HepG2 (cell line): ENCODE measurements around the gene WNT3. TPM values are rescaled to one million over a fixed set of nuclear protein-coding genes. Genes with fewer than 3 reads are reported as not detected.

Experiments
- JUNB ChIP-seq: sonication (generic); formaldehyde crosslinking; IDR thresholded peaks from 2 replicates; pipeline ENCODE4 v1.8.0; 2022; ENCODE audit warnings: missing genetic modification reagents, mild to moderate bottlenecking, borderline replicate concordance
- MAFK ChIP-seq, 2 experiments: IDR thresholded peaks in 1 of 2; conservative IDR thresholded peaks in 1 of 2; 2 replicates each; pipeline ENCODE4 v1.6.1; 2011; ENCODE audit warnings: improper control_type of control experiment in 2 of 2, low read length in 2 of 2
- NCOA5 ChIP-seq: sonication (generic); formaldehyde crosslinking; IDR thresholded peaks from 2 replicates; pipeline ENCODE4 v1.4.0; 2020; ENCODE audit warnings: missing genetic modification reagents
- RBAK ChIP-seq: sonication (generic); formaldehyde crosslinking; IDR thresholded peaks from 2 replicates; pipeline ENCODE4 v1.5.1; 2020; ENCODE audit warnings: mild to moderate bottlenecking, missing genetic modification reagents
- ZNF10 ChIP-seq: sonication (generic); formaldehyde crosslinking; IDR thresholded peaks from 2 replicates; pipeline ENCODE4 v1.4.0; 2020; ENCODE audit warnings: mild to moderate bottlenecking, low read depth, missing genetic modification reagents, borderline replicate concordance
- ZNF337 ChIP-seq: sonication (generic); formaldehyde crosslinking; IDR thresholded peaks from 2 replicates; pipeline ENCODE4 v1.5.1; 2020; ENCODE audit warnings: missing genetic modification reagents, low read depth, mild to moderate bottlenecking, borderline replicate concordance
- ZNF432 ChIP-seq: sonication (generic); formaldehyde crosslinking; IDR thresholded peaks from 2 replicates; pipeline ENCODE4 v1.5.0; 2020; ENCODE audit warnings: missing genetic modification reagents, mild to moderate bottlenecking, borderline replicate concordance
- ZSCAN21 ChIP-seq: sonication (generic); formaldehyde crosslinking; IDR thresholded peaks from 2 replicates; pipeline ENCODE4 v1.8.0; 2022; ENCODE audit warnings: mild to moderate bottlenecking, missing genetic modification reagents, moderate library complexity, borderline replicate concordance
- polyA plus RNA-seq, 8 experiments: library from polyadenylated mRNA; depleted of rRNA in 3 of 8; stranded (reverse) in 7 of 8; unstranded in 1 of 8; fragments of >200 nt; fragmentation: Illumina TruSeq in 4 of 8; extraction: Trizol in 4 of 8; gene quantifications; 2 replicates each; pipeline versions ENCODE4 v1.2.1 to v1.2.3, GENCODE V29; 2011 to 2016; ENCODE audit warnings: low read depth in 4 of 8, missing spikeins in 1 of 8, mixed read lengths in 1 of 8; ENCODE audit not compliant: insufficient read depth in 1 of 8
- total RNA-seq, 5 experiments: library from RNA; depleted of rRNA; stranded (reverse); fragments of >200 nt; fragmentation: Illumina TruSeq; extraction: Trizol; gene quantifications; 2 replicates each; pipeline ENCODE4 v1.2.3, GENCODE V29; 2016; ENCODE audit warnings: low read depth in 1 of 5
- TF ChIP-seq, protein P1 (sequence below): IDR thresholded peaks from 2 replicates; pipeline ENCODE4 v1.6.1; 2016; ENCODE audit warnings: low read depth, missing genetic modification reagents, missing compliant biosample characterization
- TF ChIP-seq, protein P2 (sequence below): IDR thresholded peaks from 2 replicates; pipeline ENCODE4 v1.4.0; 2020; ENCODE audit warnings: mild to moderate bottlenecking, missing genetic modification reagents
- TF ChIP-seq, protein P3 (sequence below): sonication (generic); formaldehyde crosslinking; IDR thresholded peaks from 2 replicates; pipeline ENCODE4 v1.8.1; 2023; ENCODE audit warnings: mild to moderate bottlenecking, moderate library complexity, missing genetic modification reagents
- TF ChIP-seq, protein P4 (sequence below): sonication (generic); formaldehyde crosslinking; IDR thresholded peaks from 2 replicates; pipeline ENCODE4 v1.5.0; 2020; ENCODE audit warnings: mild to moderate bottlenecking, missing genetic modification reagents

Gene WNT3
- total and polyA plus RNA-seq, 2 of the 13 experiments (the other 11 are each of a cell fraction or from before 2014, with no cell fraction given), result 8.5 to 10.3 TPM

DNA sequence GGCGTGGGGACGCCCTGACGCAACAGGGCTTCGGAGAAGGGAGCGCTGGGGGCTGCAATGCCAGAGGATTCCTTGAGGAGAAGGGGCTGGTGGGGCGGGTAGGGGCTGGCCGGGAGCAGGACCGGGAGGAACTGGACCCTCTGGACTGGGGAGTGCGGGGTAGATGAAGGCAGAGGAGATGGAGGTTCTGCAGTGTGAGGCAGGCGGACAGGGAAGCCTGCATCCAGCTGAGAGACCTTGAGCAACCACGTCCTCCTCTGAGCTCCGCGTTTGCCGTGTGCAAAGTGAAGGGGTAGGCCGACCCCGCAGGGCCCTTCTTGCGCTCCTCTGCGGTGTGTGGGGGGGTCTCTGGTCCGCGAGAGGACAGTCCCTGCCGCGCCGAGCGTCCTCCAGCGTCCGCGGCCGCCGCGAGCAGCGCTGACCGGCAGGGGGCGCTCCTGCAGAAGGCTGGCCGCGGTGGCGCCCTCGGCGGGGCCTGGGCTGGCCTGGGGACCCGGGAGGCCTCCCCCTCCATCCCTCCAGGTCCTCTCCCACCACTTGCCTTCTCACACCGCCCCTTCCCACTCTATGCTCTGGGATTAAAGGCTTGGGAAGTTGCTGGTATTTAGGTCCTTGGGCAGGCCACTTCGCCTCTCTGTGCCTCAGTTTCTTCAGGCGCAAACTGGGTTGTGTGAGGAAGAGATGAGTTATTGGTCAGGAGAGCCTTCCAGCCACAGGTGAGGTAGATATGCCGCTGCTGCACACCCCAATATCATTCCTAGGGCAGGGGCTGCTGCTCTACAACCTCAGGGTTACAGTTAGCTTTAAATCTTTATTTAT, 23.3 kb upstream of the WNT3 start (continued):
- no peak for TF ChIP-seq ZNF10 (CRISPR knock-in tag)
- TF ChIP-seq, protein P1, sequence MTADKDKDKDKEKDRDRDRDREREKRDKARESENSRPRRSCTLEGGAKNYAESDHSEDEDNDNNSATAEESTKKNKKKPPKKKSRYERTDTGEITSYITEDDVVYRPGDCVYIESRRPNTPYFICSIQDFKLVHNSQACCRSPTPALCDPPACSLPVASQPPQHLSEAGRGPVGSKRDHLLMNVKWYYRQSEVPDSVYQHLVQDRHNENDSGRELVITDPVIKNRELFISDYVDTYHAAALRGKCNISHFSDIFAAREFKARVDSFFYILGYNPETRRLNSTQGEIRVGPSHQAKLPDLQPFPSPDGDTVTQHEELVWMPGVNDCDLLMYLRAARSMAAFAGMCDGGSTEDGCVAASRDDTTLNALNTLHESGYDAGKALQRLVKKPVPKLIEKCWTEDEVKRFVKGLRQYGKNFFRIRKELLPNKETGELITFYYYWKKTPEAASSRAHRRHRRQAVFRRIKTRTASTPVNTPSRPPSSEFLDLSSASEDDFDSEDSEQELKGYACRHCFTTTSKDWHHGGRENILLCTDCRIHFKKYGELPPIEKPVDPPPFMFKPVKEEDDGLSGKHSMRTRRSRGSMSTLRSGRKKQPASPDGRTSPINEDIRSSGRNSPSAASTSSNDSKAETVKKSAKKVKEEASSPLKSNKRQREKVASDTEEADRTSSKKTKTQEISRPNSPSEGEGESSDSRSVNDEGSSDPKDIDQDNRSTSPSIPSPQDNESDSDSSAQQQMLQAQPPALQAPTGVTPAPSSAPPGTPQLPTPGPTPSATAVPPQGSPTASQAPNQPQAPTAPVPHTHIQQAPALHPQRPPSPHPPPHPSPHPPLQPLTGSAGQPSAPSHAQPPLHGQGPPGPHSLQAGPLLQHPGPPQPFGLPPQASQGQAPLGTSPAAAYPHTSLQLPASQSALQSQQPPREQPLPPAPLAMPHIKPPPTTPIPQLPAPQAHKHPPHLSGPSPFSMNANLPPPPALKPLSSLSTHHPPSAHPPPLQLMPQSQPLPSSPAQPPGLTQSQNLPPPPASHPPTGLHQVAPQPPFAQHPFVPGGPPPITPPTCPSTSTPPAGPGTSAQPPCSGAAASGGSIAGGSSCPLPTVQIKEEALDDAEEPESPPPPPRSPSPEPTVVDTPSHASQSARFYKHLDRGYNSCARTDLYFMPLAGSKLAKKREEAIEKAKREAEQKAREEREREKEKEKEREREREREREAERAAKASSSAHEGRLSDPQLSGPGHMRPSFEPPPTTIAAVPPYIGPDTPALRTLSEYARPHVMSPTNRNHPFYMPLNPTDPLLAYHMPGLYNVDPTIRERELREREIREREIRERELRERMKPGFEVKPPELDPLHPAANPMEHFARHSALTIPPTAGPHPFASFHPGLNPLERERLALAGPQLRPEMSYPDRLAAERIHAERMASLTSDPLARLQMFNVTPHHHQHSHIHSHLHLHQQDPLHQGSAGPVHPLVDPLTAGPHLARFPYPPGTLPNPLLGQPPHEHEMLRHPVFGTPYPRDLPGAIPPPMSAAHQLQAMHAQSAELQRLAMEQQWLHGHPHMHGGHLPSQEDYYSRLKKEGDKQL (CRISPR knock-in tag), result no peak
- no peak for TF ChIP-seq NCOA5 (CRISPR knock-in tag)
- TF ChIP-seq MAFK (conservative IDR thresholded peaks at IDR 0.05 in 1 of 2, IDR thresholded peaks at IDR 0.05 in 1 of 2; ENCODE audit: low read length in 2 of 2), result no peak
- TF ChIP-seq RBAK (CRISPR knock-in tag), result no peak
- no peak for TF ChIP-seq ZNF337
- TF ChIP-seq, protein P2, sequence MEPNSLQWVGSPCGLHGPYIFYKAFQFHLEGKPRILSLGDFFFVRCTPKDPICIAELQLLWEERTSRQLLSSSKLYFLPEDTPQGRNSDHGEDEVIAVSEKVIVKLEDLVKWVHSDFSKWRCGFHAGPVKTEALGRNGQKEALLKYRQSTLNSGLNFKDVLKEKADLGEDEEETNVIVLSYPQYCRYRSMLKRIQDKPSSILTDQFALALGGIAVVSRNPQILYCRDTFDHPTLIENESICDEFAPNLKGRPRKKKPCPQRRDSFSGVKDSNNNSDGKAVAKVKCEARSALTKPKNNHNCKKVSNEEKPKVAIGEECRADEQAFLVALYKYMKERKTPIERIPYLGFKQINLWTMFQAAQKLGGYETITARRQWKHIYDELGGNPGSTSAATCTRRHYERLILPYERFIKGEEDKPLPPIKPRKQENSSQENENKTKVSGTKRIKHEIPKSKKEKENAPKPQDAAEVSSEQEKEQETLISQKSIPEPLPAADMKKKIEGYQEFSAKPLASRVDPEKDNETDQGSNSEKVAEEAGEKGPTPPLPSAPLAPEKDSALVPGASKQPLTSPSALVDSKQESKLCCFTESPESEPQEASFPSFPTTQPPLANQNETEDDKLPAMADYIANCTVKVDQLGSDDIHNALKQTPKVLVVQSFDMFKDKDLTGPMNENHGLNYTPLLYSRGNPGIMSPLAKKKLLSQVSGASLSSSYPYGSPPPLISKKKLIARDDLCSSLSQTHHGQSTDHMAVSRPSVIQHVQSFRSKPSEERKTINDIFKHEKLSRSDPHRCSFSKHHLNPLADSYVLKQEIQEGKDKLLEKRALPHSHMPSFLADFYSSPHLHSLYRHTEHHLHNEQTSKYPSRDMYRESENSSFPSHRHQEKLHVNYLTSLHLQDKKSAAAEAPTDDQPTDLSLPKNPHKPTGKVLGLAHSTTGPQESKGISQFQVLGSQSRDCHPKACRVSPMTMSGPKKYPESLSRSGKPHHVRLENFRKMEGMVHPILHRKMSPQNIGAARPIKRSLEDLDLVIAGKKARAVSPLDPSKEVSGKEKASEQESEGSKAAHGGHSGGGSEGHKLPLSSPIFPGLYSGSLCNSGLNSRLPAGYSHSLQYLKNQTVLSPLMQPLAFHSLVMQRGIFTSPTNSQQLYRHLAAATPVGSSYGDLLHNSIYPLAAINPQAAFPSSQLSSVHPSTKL (CRISPR knock-in tag), result peak; percentile 28; the same call in 1 of the 2 replicates
- peak; percentile 73; the same call in 1 of the 2 replicates for TF ChIP-seq ZSCAN21 (CRISPR knock-in tag)
- TF ChIP-seq ZNF432, result no peak
- no peak for TF ChIP-seq JUNB
- TF ChIP-seq, protein P3, sequence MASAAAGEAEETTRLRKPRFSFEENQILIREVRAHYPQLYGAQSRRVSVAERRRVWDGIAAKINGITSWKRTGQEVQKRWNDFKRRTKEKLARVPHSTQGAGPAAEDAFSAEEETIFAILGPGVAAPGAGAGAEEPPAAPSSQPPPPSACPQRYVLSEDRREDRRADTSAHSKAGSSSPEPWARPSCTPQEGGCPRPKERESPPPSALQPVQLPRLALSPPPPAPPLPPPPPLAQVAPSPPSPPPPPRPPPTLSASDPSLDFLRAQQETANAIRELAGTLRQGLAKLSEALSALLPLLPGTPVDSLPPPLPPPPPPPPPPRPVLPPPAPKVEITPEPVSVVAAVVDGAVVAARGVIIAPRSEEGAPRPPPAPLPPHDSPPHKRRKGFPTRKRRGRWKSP (CRISPR knock-in tag), result no peak
- TF ChIP-seq, protein P4, sequence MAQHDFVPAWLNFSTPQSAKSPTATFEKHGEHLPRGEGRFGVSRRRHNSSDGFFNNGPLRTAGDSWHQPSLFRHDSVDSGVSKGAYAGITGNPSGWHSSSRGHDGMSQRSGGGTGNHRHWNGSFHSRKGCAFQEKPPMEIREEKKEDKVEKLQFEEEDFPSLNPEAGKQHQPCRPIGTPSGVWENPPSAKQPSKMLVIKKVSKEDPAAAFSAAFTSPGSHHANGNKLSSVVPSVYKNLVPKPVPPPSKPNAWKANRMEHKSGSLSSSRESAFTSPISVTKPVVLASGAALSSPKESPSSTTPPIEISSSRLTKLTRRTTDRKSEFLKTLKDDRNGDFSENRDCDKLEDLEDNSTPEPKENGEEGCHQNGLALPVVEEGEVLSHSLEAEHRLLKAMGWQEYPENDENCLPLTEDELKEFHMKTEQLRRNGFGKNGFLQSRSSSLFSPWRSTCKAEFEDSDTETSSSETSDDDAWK (CRISPR knock-in tag), result no peak
